ENCODE results near the gene ZFX.

ZFX gene

GRCh38 chrX:24201216-24201615 lies 51.7 kb downstream of the ZFX start:
- DNase-seq (ENCODE audit: low read depth, low spot score), result no peak

- no peak for DNase-seq (ENCODE audit: low read depth, low spot score)
Observed at GRCh38 chrX:24202465-24203031, 53.0 kb downstream of the ZFX start.

DNA sequence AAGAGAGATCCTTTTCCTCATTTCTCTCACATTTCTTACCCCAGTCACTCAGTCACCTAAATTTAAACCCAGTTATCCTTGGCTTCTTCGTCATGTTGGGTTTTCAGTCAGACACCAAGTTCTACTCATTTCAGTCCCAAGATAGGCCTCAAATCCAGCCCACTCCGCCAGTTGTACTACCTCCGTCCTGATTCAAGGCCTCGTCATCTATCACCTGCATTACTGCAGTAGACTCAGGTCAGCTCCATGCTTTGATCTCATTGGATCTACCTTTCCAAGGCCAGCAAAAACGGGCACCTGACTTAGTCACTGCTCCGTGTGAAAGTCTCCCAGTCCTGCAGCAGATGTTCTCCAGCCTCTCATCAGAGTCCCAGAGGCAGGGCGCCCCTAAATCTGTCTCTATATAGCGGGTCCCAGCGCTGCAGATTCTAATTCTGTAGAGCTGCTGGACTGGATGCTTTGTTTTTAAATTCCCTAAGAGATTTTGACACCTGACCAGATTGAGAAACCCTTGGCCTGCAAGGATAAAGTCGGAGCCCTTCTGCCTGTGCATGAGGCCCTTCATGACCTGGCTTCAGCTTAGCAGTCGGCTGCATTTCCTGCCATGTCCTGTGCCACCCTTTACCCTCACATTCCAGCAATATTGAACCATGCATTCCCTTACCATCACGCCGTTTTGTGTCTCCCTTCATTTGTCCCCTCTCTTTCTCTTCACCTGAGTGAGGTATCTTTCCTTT lies 53.7 kb downstream of the ZFX start:
- DNase-seq (ENCODE audit: low read depth, low spot score), result no peak

- DNase-seq (ENCODE audit: low read depth, low spot score), result no peak
Observed at GRCh38 chrX:24204331-24204730, 54.8 kb downstream of the ZFX start.

DNA sequence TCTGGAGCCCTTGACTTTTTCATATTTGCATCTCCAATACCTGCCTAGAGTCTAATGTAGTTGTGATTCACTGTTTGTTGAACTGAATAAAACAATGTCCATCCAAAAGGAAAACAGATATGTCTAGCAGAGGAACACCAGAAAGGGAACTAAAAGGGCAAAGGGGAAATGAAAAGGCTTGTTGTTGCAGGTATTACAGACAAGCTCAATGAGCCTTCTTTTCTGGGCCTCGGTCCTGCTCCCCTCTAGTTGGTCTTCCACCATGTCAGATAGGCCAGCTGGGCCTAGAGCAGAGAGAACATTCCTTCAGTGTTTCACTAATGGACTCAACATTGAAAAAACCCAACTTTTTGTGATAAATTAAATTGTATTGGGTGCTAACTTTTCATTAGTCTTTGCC lies 55.4 kb downstream of the ZFX start:
- DNase-seq (ENCODE audit: low read depth, low spot score), result no peak

GRCh38 chrX:24207826-24208225 lies 58.3 kb downstream of the ZFX start:
- DNase-seq (ENCODE audit: low read depth, low spot score), result no peak

GRCh38 chrX:24208496-24209240 lies 59.1 kb downstream of the ZFX start:
- DNase-seq (ENCODE audit: low read depth, low spot score), result no peak

GRCh38 chrX:24210190-24210589 lies 60.7 kb downstream of the ZFX start:
- no peak for DNase-seq (ENCODE audit: low read depth, low spot score)

DNA sequence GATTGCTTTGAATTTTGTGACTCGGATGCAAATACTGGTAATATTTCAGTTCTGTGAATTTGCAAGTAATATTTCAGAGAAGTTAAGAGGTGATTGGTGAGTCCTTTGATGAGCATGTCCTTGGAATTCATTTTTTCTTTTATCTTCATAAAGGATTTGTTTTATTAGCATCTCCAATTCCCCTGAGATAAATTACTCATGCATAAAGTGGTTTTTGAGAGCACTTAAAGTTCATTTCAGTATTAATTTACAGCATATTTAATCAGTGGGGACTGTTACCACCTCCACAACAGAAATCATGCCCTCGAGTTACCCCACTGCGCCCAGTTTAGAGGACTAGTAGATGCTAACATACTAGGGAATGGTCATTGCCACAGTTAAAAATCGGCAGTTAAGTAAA lies 65.0 kb downstream of the ZFX start:
- DNase-seq (ENCODE audit: low read depth, low spot score), result no peak

GRCh38 chrX:24215272-24215671 lies 65.7 kb downstream of the ZFX start:
- DNase-seq (ENCODE audit: low read depth, low spot score), result no peak

DNA sequence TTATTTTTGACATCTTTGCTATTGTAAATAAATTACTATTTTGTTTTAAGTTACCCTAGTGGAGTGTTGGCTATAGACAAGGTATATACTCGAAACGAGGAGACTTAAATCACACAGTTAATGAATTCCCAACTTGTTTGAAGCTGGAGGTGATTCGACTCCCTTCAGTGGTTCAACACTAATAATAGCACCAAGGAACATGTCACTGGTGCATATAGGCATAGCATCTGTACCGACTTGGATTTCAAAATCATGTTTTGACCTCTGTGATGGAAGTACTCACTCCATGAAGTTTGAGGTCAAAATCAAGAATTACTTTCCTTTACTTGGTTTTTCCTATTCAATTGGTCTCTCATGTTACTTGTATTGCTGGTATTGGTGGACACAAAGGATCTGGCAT lies 66.5 kb downstream of the ZFX start:
- no peak for DNase-seq (ENCODE audit: low read depth, low spot score)

DNA sequence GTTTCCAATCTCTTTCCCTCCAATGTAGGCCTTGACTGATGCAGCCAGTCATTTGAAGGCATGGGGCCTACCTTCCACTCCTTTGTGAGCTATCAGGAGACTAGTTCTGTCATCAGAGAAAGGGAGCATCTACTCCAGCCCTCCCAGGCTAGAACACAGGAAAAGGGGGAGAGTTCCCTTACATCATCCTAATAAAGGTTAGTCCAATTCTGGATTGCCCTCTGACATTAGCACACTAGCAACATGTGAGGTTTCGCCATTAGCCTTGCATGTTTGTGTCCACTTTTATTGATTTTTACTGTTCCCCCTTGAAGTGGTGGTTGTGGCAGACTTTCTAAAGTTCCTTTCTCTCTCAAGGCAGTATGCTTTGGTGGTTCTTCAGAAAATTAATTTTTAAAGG lies 67.3 kb downstream of the ZFX start:
- no peak for DNase-seq (ENCODE audit: low read depth, low spot score)

GRCh38 chrX:24219320-24219719 lies 69.8 kb downstream of the ZFX start:
- DNase-seq (ENCODE audit: low read depth, low spot score), result no peak

GRCh38 chrX:24221872-24222271 lies 72.3 kb downstream of the ZFX start:
- no peak for DNase-seq (ENCODE audit: low read depth, low spot score)

- no peak for DNase-seq (ENCODE audit: low read depth, low spot score)
Observed at GRCh38 chrX:24225265-24225664, 75.7 kb downstream of the ZFX start.

- DNase-seq (ENCODE audit: low read depth, low spot score), result no peak
Observed at GRCh38 chrX:24226176-24226575, 76.6 kb downstream of the ZFX start.

DNA sequence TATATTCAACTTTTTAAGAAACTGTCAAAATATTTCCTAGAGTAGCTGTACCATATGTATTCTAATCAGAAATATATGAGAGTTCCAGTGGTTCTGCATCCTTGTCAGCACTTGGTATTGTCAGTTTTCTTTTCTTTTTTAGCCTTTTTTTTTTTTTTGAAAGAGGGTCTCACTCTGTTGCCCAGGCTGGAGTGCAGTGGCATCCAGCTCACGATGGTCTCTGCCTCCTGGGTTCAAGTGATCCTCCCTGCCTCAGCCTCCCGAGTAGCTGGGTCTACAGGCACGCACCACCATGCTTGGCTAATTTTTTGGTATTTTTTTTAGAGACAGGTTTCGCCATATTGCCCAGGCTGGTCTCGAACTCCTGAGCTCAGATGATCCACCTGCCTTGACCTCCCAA lies 79.1 kb downstream of the ZFX start:
- DNase-seq (ENCODE audit: low read depth, low spot score), result no peak

- DNase-seq (ENCODE audit: low read depth, low spot score), result no peak
Observed at GRCh38 chrX:24229400-24229879, 79.9 kb downstream of the ZFX start.

DNA sequence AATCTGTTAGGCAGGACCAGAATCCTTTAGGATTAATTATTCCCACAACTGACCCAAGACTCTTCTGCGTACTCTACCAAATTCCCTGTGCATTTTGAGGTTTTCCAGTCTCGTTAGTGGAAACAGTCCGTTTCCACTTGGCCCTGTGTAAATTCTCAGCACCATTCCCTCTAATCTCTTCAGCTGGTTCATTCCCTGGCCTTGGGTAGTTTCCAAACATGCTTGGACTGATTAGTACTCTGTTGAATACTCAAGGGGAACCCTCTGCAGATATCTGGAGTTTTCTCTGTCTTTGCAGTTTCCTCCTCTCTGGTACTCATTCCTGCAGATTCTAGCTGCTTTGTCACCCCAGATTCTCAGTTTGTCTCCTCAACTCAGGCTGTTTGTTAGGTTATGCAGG lies 80.4 kb downstream of the ZFX start:
- DNase-seq (ENCODE audit: low read depth, low spot score), result no peak

- DNase-seq (ENCODE audit: low read depth, low spot score), result no peak
Observed at GRCh38 chrX:24231131-24231540, 81.6 kb downstream of the ZFX start.

GRCh38 chrX:24231641-24232179 lies 82.2 kb downstream of the ZFX start:
- no peak for DNase-seq (ENCODE audit: low read depth, low spot score)

DNA sequence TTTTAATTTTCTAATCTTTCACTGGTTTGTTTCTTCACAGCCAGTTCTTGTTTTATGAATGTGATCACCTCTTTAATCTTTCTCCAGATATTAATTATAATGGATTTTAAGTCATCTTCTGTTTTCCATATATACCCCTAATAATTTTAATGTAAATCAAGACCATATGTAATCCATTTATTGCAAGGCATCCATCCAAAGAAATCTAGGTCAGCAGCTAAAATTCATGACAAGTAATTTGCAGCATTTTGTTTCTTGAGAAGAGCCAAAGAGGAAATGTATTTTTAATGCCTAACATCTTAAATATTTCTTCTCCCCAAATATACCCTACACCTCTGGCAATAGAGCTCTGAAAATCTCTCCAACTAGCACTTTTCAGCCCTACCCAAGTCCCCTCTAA lies 83.3 kb downstream of the ZFX start:
- DNase-seq (ENCODE audit: low read depth, low spot score), result no peak
